PC-9 (cell line): ENCODE results near the gene ZNF618. TPM values are rescaled to one million over a fixed set of nuclear protein-coding genes. Genes with fewer than 3 reads are reported as not detected.
"Not testable (repeated sequence)": the region's sequence is repeated elsewhere in the genome, so short reads cannot be mapped to it uniquely, and the experiment has no call there.

ENCODE experiments used
- BruUV-seq: library from RNA; stranded (reverse); fragments of 400-500 nt; replicated peaks from 2 replicates; lab custom pipeline; 2021; lab: Mats Ljungman, UMichigan
- CTCF ChIA-PET: fragments of 300-600 bp; sonication (Branson Sonifier 250); formaldehyde crosslinking; loops from one replicate; lab custom pipeline; 2022; ENCODE audit warnings: antibody characterized with exemption; lab: Charles Lee
- POLR2A ChIA-PET: fragments of 300-600 bp; sonication (Branson Sonifier 250); formaldehyde crosslinking; loops from one replicate; lab custom pipeline; 2022; ENCODE audit warnings: antibody characterized with exemption; ENCODE audit not compliant: unreplicated experiment; lab: Charles Lee
- DNase-seq, 2 experiments: peaks; one replicate each; pipeline versions ENCODE4 v3.0.0 to v3.0.0-alpha.2; 2015 to 2022; ENCODE audit warnings: mixed read lengths in 1 of 2
- H2AFZ ChIP-seq: fragments of 200-600 bp; sonication (generic); 2 replicates; pipeline ENCODE4 v1.8.1; 2017; ENCODE audit warnings: antibody characterized with exemption
- H3F3A ChIP-seq: fragments of 200-600 bp; sonication (generic); 2 replicates; pipeline ENCODE4 v1.8.1; 2017; ENCODE audit warnings: antibody characterized with exemption, mild to moderate bottlenecking, low read depth; ENCODE audit not compliant: insufficient read depth
- H3K27ac ChIP-seq: fragments of 200-600 bp; sonication (generic); 2 replicates; pipeline ENCODE4 v1.6.1; 2016; ENCODE audit warnings: mixed run types
- H3K27me3 ChIP-seq: fragments of 200-600 bp; sonication (generic); 2 replicates; pipeline ENCODE4 v1.6.1; 2016; ENCODE audit warnings: low read depth, mixed run types; ENCODE audit not compliant: insufficient read depth
- H3K36me3 ChIP-seq: fragments of 200-600 bp; sonication (generic); 2 replicates; pipeline ENCODE4 v1.6.1; 2016; ENCODE audit warnings: low read depth, mixed run types
- H3K4me1 ChIP-seq: fragments of 200-600 bp; sonication (generic); replicated peaks from 2 replicates; pipeline ENCODE4 v1.6.1; 2016; ENCODE audit warnings: mixed run types; ENCODE audit not compliant: insufficient read depth
- H3K4me2 ChIP-seq: fragments of 200-600 bp; sonication (generic); 2 replicates; pipeline ENCODE4 v1.6.1; 2017; ENCODE audit warnings: mixed run types
- H3K4me3 ChIP-seq: fragments of 200-600 bp; sonication (generic); 2 replicates; pipeline ENCODE4 v1.6.1; 2016; ENCODE audit warnings: mixed run types
- H3K79me2 ChIP-seq: fragments of 200-600 bp; sonication (generic); 2 replicates; pipeline ENCODE4 v1.6.1; 2017; ENCODE audit warnings: low read depth, mixed run types
- H3K9me2 ChIP-seq: fragments of 200-600 bp; sonication (generic); 2 replicates; pipeline ENCODE4 v1.8.1; 2017; ENCODE audit warnings: mild to moderate bottlenecking; ENCODE audit not compliant: insufficient read depth
- H3K9me3 ChIP-seq: fragments of 200-600 bp; sonication (generic); 2 replicates; pipeline ENCODE4 v1.8.1; 2016; ENCODE audit warnings: low read depth; ENCODE audit not compliant: insufficient read depth
- H4K20me1 ChIP-seq: fragments of 200-600 bp; sonication (generic); 2 replicates; pipeline ENCODE4 v1.8.1; 2017; ENCODE audit not compliant: insufficient read depth
- EZH2 ChIP-seq: fragments of 200-600 bp; sonication (generic); IDR thresholded peaks from 2 replicates; pipeline ENCODE4 v1.8.0; 2017; ENCODE audit warnings: antibody characterized with exemption, low read depth
- intact Hi-C: fragments of 100-400 bp; cut with micrococcal nuclease; formaldehyde crosslinking; loops from one replicate; pipeline ENCODE4 v1.10.0; 2022; ENCODE audit not compliant: unreplicated experiment
- total RNA-seq: library from RNA; stranded (reverse); gene quantifications from 2 replicates; pipeline ENCODE4 v1.2.3, GENCODE V29; 2021
- TF ChIP-seq, protein P1 (sequence below): fragments of 200-600 bp; sonication (generic); conservative IDR thresholded peaks from 2 replicates; pipeline ENCODE4 v1.6.1; 2017; ENCODE audit warnings: mixed run types, antibody characterized with exemption, mild to moderate bottlenecking, moderate library complexity

ZNF618 gene
- total RNA-seq, 1 experiment from 2014 or later, result 0.20 TPM

DNA sequence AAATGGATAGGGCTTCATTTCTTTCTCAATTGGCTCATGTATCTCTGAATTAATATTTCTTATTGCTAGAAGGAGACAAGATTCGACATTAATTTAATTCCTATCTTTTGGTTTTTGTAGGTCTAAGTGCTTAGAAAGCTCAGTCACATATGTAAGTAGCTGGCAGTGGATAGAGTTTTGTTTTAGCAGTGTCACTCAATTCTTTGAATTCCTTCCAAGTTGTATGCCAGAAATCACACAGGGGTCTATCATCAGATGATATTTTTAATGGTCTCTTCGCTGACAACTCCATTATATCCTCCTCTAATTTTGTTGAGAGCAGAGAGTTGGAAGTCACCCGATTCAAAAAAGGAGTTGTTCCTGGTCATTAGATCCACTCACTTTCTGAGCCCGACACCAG, 119.3 kb downstream of the ZNF618 start:
- DNase-seq, result no peak
- Histone ChIP-seq H3K4me3 (no peak overlapping the region), H3K4me2 (no peak overlapping the region), H3K27ac (no peak overlapping the region), H2AFZ (no peak overlapping the region), H3F3A (no peaks in the 10 kb centered on the region), H3K9me2 (no peaks in the 10 kb centered on the region), H3K36me3 (no peaks in the 10 kb centered on the region), H3K4me1 (no peaks in the 10 kb centered on the region), H3K27me3 (peaks cover 77% of the 10 kb centered on the region), H4K20me1 (no peaks in the 10 kb centered on the region), H3K79me2 (no peaks in the 10 kb centered on the region), H3K9me3 (no peaks in the 10 kb centered on the region)
- ChIA-PET POLR2A (no interaction called here), CTCF (no interaction called here)
- TF ChIP-seq EZH2, result no peak
- TF ChIP-seq, protein P1, sequence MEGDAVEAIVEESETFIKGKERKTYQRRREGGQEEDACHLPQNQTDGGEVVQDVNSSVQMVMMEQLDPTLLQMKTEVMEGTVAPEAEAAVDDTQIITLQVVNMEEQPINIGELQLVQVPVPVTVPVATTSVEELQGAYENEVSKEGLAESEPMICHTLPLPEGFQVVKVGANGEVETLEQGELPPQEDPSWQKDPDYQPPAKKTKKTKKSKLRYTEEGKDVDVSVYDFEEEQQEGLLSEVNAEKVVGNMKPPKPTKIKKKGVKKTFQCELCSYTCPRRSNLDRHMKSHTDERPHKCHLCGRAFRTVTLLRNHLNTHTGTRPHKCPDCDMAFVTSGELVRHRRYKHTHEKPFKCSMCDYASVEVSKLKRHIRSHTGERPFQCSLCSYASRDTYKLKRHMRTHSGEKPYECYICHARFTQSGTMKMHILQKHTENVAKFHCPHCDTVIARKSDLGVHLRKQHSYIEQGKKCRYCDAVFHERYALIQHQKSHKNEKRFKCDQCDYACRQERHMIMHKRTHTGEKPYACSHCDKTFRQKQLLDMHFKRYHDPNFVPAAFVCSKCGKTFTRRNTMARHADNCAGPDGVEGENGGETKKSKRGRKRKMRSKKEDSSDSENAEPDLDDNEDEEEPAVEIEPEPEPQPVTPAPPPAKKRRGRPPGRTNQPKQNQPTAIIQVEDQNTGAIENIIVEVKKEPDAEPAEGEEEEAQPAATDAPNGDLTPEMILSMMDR, result no peak
- intact Hi-C loops, result no loop called here
- BruUV-seq, result no TSS peak

DNA sequence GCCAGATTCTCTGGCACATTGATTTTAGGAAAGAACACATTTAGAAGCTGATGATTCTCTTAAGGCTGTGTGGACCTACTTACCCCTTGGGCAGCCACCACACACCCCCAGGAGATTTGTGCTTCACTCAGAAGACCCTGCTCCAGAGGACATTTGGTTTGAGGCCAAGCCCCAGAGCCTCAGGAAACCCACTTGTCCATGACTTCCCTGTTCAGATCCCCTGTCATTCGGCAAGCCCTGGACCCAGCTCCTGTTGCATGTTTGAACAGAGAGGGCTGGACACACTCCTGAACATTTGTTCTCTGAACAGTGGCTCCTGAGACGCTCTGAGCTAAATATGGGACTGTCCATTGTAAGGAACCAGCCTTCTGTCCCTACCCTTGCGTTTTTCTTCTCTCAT, 119.9 kb downstream of the ZNF618 start:
- Histone ChIP-seq H3K4me2 (no peak overlapping the region), H3K36me3 (no peaks in the 10 kb centered on the region), H3F3A (no peaks in the 10 kb centered on the region), H3K27me3 (peaks cover 77% of the 10 kb centered on the region), H3K27ac (no peak overlapping the region), H3K9me2 (no peaks in the 10 kb centered on the region), H3K4me1 (no peaks in the 10 kb centered on the region), H2AFZ (no peak overlapping the region), H4K20me1 (no peaks in the 10 kb centered on the region), H3K79me2 (no peaks in the 10 kb centered on the region), H3K4me3 (no peak overlapping the region), H3K9me3 (no peaks in the 10 kb centered on the region)
- POLR2A ChIA-PET, result no interaction called here
- no peak for TF ChIP-seq EZH2
- TF ChIP-seq, protein P1, result no peak
- intact Hi-C loops, result no loop called here
- CTCF ChIA-PET, result no interaction called here
- DNase-seq, result no peak
- BruUV-seq, result no TSS peak

DNA sequence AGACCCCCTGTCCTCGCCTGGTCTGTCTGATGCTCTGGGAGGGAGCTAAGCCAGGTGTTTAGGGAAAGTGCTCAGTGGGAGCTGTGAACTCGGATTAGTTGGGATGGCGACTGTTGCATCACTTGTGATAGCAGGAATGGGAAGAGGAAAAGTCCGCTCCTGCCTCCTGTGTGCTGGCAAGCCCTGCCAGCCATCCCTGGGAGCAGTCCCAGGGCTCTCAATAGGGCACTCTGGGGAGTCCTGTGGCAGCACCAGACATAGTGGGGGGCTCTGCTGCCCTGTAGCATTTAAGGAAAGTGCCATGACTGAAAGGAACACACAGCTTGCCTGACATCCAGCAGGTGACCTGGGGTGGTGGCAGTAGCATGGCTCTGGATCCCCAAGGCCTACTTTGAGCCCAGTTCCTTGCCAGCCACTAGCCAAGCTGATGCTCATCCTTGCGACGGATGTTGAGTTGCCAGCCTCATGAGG, 120.5 kb downstream of the ZNF618 start:
- Histone ChIP-seq H2AFZ (no peak overlapping the region), H3K4me3 (no peak overlapping the region), H3K4me2 (no peak overlapping the region), H3K27me3 (peaks cover 77% of the 10 kb centered on the region), H3K9me3 (no peaks in the 10 kb centered on the region), H3F3A (no peaks in the 10 kb centered on the region), H4K20me1 (no peaks in the 10 kb centered on the region), H3K27ac (no peak overlapping the region), H3K9me2 (no peaks in the 10 kb centered on the region), H3K79me2 (no peaks in the 10 kb centered on the region), H3K4me1 (no peaks in the 10 kb centered on the region), H3K36me3 (no peaks in the 10 kb centered on the region)
- no peak for DNase-seq
- TF ChIP-seq EZH2, result no peak
- TF ChIP-seq, protein P1, result no peak
- CTCF ChIA-PET, result no interaction called here
- intact Hi-C loops, result no loop called here
- POLR2A ChIA-PET, result no interaction called here
- no TSS peak for BruUV-seq

DNA sequence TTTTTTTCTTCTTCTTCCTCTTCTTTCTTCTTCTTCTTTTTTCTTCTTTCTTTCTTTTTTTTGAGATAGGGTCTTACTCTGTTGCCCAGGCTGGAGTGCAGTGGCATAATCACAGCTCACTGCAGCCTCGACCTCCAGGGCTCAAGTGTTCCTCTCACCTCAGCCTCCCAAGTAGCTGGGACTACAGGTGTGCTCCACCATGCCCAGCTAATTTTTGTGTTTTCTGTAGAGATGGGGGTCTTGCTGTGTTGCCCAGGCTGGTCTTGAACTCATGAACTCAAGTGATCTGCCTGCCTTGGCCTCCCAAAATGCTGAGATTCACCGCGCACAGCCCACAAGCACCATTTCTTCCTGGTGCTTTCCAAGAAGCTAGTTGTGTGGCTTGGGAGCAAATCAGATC, 121.0 kb downstream of the ZNF618 start:
- H3K4me2 ChIP-seq, DNase-seq, H3K4me1 ChIP-seq, H3K27ac ChIP-seq, H3K79me2 ChIP-seq, H3K4me3 ChIP-seq, H3K36me3 ChIP-seq, H4K20me1 ChIP-seq, CTCF ChIA-PET, BruUV-seq, POLR2A ChIA-PET, H2AFZ ChIP-seq, H3F3A ChIP-seq, H3K9me2 ChIP-seq, intact Hi-C loops, H3K9me3 ChIP-seq: not testable (repeated sequence)
- peaks cover 77% of the 10 kb centered on the region for H3K27me3 ChIP-seq
